Left ventricle myocardium inferior (tissue), 1 donor: ENCODE measurements around the gene TEX10. TPM values are rescaled to one million over a fixed set of nuclear protein-coding genes. Genes with fewer than 3 reads are reported as not detected.

Experiments used
- DNase-seq: peaks from one replicate; pipeline ENCODE4 v3.0.0-alpha.2; 2020
- H3K27ac ChIP-seq: fragments of 200-600 bp; replicated peaks from 2 replicates; pipeline ENCODE4 v1.8.0; 2021
- H3K27me3 ChIP-seq: fragments of 200-600 bp; 2 replicates; pipeline ENCODE4 v1.8.0; 2021; ENCODE audit warnings: low read depth
- H3K36me3 ChIP-seq: fragments of 200-600 bp; 2 replicates; pipeline ENCODE4 v1.8.0; 2021
- H3K4me1 ChIP-seq: fragments of 200-600 bp; 2 replicates; pipeline ENCODE4 v1.8.0; 2021
- H3K4me3 ChIP-seq: fragments of 200-600 bp; 2 replicates; pipeline ENCODE4 v1.8.0; 2021; ENCODE audit warnings: mild to moderate bottlenecking, moderate library complexity
- H3K9me3 ChIP-seq: fragments of 200-600 bp; replicated peaks from 2 replicates; pipeline ENCODE4 v1.8.0; 2021
- CTCF ChIP-seq: fragments of 200-600 bp; IDR thresholded peaks from 2 replicates; pipeline ENCODE4 v1.8.0; 2021; ENCODE audit warnings: antibody characterized with exemption, mild to moderate bottlenecking, borderline replicate concordance
- intact Hi-C: fragments of 100-400 bp; cut with micrococcal nuclease; formaldehyde crosslinking; loops from one replicate; pipeline ENCODE4 v1.11.0; 2022
- long read RNA-seq: library from polyadenylated mRNA; unstranded; transcript quantifications from one replicate; pipeline ENCODE4 v2.0.0, GENCODE V29; 2021
- total RNA-seq: library from RNA; stranded (reverse); fragmentation: NEBNext Ultra II Directional; extraction: Animal tissue kit (Norgen Biotek cat#: 25700); gene quantifications from one replicate; pipeline ENCODE4 v1.2.1, GENCODE V29; 2021
- donor health status: DM: no; HTN: yes; CAD: no; lungs with severe emphysema.

The TEX10 gene
- 7.7 TPM for total RNA-seq
- long read RNA-seq, transcript TEX10-201 (15 exons, 3,074 nt) = major isoform, 14 of 16 reads
- long read RNA-seq, partial matches to known transcripts = 0 of 16 reads
- long read RNA-seq, other reads (novel, unspliced or antisense) = 2 of 16 reads

GRCh38 chr9:100352727-100353505 lies at the start of gene TEX10:
TEX10 (minus strand) TSS chr9:100352942; CDS start chr9:100349363, 3,579 bp downstream.
- H3K27ac ChIP-seq = peak within 1 kb of the TSS; percentile 87
- intact Hi-C loops = loop anchor here (10.0 kb wide), 1 partner anchor 82 kb away; no protein-coding TSS in a partner anchor
- TF ChIP-seq CTCF = no peak

GRCh38 chr9:100401042-100401441 lies 48.3 kb upstream of the TEX10 start:
- intact Hi-C loops = no loop called here
- no peaks in the 10 kb centered on the region for H3K9me3 ChIP-seq
- no peak for TF ChIP-seq CTCF

More at GRCh38 chr9:100352727-100353505, at the start of gene TEX10:
- H3K27me3 ChIP-seq = no peaks in the 10 kb centered on the region
- H3K9me3 ChIP-seq = no peaks in the 10 kb centered on the region
- peak within 1 kb of the TSS; percentile 99 for H3K4me3 ChIP-seq
- DNase-seq = peak; percentile 89
- H3K36me3 ChIP-seq = no peaks in the 10 kb centered on the region
- peaks cover 39% of the 10 kb centered on the region for H3K4me1 ChIP-seq

GRCh38 chr9:100397529-100398266 lies 45.0 kb upstream of the TEX10 start:
- Histone ChIP-seq H3K27me3 (no peaks in the 10 kb centered on the region), H3K4me3 (no peak overlapping the region), H3K27ac (no peak overlapping the region), H3K36me3 (no peaks in the 10 kb centered on the region), H3K4me1 (no peaks in the 10 kb centered on the region), H3K9me3 (no peaks in the 10 kb centered on the region)
- DNase-seq = no peak
- TF ChIP-seq CTCF = no peak
- intact Hi-C loops = no loop called here

More at GRCh38 chr9:100401042-100401441, 48.3 kb upstream of the TEX10 start:
- no peak for DNase-seq
- Histone ChIP-seq H3K36me3 (no peaks in the 10 kb centered on the region), H3K27ac (no peak overlapping the region), H3K27me3 (peaks cover 8% of the 10 kb centered on the region), H3K4me3 (no peak overlapping the region), H3K4me1 (no peaks in the 10 kb centered on the region)

GRCh38 chr9:100396769-100397168 lies 44.0 kb upstream of the TEX10 start:
- no peaks in the 10 kb centered on the region for H3K9me3 ChIP-seq
- no peak overlapping the region for H3K27ac ChIP-seq
- H3K36me3 ChIP-seq = no peaks in the 10 kb centered on the region
- intact Hi-C loops = no loop called here
- no peak overlapping the region for H3K4me3 ChIP-seq
- H3K27me3 ChIP-seq = no peaks in the 10 kb centered on the region
- H3K4me1 ChIP-seq = no peaks in the 10 kb centered on the region
- no peak for TF ChIP-seq CTCF
- no peak for DNase-seq

GRCh38 chr9:100394816-100395215 lies 42.1 kb upstream of the TEX10 start:
- Histone ChIP-seq H3K27ac (no peak overlapping the region), H3K27me3 (no peaks in the 10 kb centered on the region), H3K4me1 (no peaks in the 10 kb centered on the region), H3K9me3 (no peaks in the 10 kb centered on the region), H3K36me3 (no peaks in the 10 kb centered on the region), H3K4me3 (no peak overlapping the region)
- no peak for DNase-seq
- intact Hi-C loops = no loop called here
- TF ChIP-seq CTCF = no peak
